GM12873 (cell line): ENCODE data around the gene SUZ12.
"Not testable (repeated sequence)": the region's sequence is repeated elsewhere in the genome, so short reads cannot be mapped to it uniquely, and the experiment has no call there.

ENCODE experiments used
- TF ChIP-seq, protein P1 (sequence below): IDR thresholded peaks from 2 replicates; pipeline ENCODE4 v1.5.1; 2012; ENCODE audit warnings: low read depth, mild to moderate bottlenecking, moderate library complexity, low read length, control low read depth; ENCODE audit not compliant: insufficient read depth; ENCODE audit errors: missing control alignments

The SUZ12 gene

DNA sequence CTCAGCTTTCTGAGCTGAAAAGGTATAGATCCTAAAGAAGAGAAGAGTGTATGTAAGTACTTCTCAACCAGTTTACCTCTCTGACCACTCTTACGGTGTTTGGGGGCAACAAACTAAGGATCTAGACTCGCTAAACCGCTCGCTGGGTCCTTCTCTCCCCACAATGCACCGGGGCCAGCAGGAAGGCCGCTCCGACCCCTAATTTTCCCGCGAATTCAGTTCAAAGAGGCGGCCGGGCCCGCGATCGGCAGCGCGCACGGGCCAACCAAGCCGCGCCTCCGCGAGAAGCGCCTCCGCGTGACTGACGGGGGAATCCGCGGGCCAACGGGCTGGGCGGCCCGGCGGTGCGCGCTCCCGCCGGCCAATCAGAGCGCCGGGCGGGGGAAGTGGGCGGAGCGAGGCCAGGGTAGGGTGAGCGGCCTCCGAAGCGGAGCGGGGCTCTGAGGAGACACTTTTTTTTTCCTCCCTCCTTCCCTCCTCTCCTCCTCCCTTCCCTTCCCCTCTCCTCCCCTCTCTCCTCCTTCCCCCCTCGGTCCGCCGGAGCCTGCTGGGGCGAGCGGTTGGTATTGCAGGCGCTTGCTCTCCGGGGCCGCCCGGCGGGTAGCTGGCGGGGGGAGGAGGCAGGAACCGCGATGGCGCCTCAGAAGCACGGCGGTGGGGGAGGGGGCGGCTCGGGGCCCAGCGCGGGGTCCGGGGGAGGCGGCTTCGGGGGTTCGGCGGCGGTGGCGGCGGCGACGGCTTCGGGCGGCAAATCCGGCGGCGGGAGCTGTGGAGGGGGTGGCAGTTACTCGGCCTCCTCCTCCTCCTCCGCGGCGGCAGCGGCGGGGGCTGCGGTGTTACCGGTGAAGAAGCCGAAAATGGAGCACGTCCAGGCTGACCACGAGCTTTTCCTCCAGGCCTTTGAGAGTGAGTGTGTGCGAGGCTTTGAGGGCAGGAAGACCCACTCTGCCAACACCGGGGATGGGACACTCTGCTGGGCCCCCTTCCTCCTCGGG is at the start of gene SUZ12:
SUZ12 (plus strand) TSS at position 393 of the 995 bp plus-strand sequence; CDS start at position 633, 240 bp downstream.
- TF ChIP-seq, protein P1, sequence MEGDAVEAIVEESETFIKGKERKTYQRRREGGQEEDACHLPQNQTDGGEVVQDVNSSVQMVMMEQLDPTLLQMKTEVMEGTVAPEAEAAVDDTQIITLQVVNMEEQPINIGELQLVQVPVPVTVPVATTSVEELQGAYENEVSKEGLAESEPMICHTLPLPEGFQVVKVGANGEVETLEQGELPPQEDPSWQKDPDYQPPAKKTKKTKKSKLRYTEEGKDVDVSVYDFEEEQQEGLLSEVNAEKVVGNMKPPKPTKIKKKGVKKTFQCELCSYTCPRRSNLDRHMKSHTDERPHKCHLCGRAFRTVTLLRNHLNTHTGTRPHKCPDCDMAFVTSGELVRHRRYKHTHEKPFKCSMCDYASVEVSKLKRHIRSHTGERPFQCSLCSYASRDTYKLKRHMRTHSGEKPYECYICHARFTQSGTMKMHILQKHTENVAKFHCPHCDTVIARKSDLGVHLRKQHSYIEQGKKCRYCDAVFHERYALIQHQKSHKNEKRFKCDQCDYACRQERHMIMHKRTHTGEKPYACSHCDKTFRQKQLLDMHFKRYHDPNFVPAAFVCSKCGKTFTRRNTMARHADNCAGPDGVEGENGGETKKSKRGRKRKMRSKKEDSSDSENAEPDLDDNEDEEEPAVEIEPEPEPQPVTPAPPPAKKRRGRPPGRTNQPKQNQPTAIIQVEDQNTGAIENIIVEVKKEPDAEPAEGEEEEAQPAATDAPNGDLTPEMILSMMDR = not testable (repeated sequence)

DNA sequence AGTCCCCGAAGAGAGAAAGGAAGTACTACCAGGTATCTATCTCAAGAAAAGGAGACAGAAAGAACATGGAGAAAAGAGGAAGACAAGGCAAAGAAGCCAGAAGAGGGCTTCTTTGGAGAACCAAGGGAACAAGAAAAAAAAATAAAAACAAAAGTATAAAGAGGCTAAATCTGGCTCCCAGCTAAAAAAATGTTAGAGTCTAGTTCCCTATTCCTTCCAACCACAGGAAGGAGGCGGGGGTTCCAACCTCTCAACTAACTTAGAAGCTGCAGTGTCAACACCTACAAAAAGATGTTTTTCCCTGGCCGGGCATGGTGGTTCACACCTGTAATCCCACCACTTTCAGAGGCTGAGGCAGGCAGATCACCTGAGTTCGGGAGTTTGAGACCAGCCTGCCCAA is 48.7 kb upstream of the SUZ12 start:
- TF ChIP-seq, protein P1 = no peak

DNA sequence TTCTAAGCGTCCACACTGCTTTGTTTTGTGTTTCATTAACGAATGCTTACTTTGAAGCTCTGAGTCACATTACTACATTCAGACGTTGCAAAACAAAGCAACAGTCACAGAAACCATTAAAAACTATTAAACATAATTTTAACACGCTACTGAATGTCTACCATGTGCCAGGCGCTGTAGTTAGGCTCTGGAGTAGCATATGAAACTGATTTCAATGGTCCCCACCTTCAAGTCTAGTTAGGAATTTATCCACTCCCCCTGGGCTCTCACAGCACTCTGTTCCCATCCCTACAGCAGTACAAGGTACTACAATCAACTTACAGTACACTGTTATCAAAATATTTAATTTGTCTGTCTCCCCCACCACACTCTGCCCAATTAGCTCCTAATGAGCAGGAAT is 35.9 kb upstream of the SUZ12 start:
- TF ChIP-seq, protein P1 = no peak

DNA sequence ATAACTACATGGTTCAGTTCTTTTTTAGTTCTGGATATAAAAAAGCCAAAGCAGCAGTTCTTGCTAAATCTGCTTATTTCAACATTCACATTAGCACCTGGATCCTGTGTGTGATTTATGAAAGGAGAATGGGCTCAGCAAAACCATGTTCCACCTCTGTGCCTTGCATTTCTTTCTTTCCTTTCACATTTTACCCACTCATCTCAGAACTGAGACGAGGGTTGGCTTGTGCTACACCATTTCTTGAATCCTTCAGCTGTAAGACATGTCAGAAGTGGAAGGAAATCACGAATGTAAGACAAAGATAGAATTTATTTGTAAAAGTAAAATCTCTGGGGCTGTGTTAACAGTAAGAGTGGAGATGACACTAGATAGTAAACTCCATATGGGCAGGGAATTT is 34.1 kb upstream of the SUZ12 start:
- TF ChIP-seq, protein P1 = no peak

DNA sequence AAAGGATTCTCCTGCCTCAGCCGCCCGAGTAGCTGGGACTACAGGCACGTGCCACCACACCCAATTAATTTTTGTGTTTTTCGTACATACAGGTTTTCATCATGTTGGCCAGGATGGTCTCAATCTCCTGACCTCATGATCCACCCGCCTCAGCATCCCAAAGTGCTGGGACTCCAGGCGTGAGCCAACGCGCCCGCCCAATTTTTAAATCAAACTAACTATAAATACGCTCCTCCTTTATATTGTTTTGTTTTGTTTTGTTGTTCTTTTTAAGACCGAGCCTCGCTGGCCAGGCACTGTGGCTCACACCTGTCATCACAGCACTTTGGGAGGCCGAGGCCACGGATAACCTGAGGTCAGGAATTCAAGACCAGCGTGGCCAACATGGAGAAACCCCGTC is 33.4 kb upstream of the SUZ12 start:
- TF ChIP-seq, protein P1 = no peak

- TF ChIP-seq, protein P1 = no peak
These were observed 29.4 kb upstream of the SUZ12 start for GRCh38 chr17:31907342-31907962.

- TF ChIP-seq, protein P1 = no peak
These were observed 28.4 kb upstream of the SUZ12 start for GRCh38 chr17:31908386-31908785.
